Suprapubic skin (tissue), 4 donors: ENCODE data around the gene OR6J1. TPM values are rescaled to one million over a fixed set of nuclear protein-coding genes. Genes with fewer than 3 reads are reported as not detected.
"Not testable (repeated sequence)": the region's sequence is repeated elsewhere in the genome, so short reads cannot be mapped to it uniquely, and the experiment has no call there.

Experiments
- DNase-seq, 2 donors: peaks; one replicate each; pipeline ENCODE4 v3.0.0-alpha.2; 2019; ENCODE audit warnings: low spot score in 2 of 2
- H3K27ac ChIP-seq: fragments of 200-600 bp; sonication (generic); one replicate; pipeline ENCODE4 v1.5.1; 2019
- H3K27me3 ChIP-seq: fragments of 200-600 bp; sonication (generic); one replicate; pipeline ENCODE4 v1.5.1; 2019
- H3K36me3 ChIP-seq: fragments of 200-600 bp; sonication (generic); one replicate; pipeline ENCODE4 v1.5.1; 2019
- H3K4me1 ChIP-seq: fragments of 200-600 bp; sonication (generic); one replicate; pipeline ENCODE4 v1.5.1; 2019
- H3K4me3 ChIP-seq: fragments of 200-600 bp; sonication (generic); one replicate; pipeline ENCODE4 v1.5.1; 2019; ENCODE audit warnings: mild to moderate bottlenecking
- H3K9me3 ChIP-seq: fragments of 200-600 bp; sonication (generic); one replicate; pipeline ENCODE4 v1.5.1; 2019
- EP300 ChIP-seq: sonication (generic); formaldehyde crosslinking; IDR thresholded peaks from one replicate; pipeline ENCODE4 v1.6.1; 2017; ENCODE audit warnings: antibody characterized with exemption
- POLR2A ChIP-seq, 2 donors: fragments of 450-650 bp; IDR thresholded peaks; one replicate each; pipeline ENCODE4 v1.6.1; 2017; ENCODE audit warnings: antibody characterized with exemption in 2 of 2, mild to moderate bottlenecking in 2 of 2, moderate library complexity in 2 of 2
- POLR2AphosphoS5 ChIP-seq, 3 donors: sonication (generic); formaldehyde crosslinking; IDR thresholded peaks; one replicate each; pipeline ENCODE4 v1.6.1; 2017; ENCODE audit warnings: antibody characterized with exemption in 3 of 3
- WGBS: methylation state at CpG from one replicate; pipeline ENCODE4 v1.1.5; 2018; 5-methylcytosine and 5-hydroxymethylcytosine counted together
- total RNA-seq, 4 donors: library from RNA; depleted of rRNA; stranded (reverse); fragments of >200 nt; gene quantifications; one replicate each; pipeline ENCODE4 v1.1.0, GENCODE V29; 2016
- TF ChIP-seq, protein P1 (sequence below), 2 donors: fragments of 200-600 bp in 1 of 2; fragments of 450-650 bp in 1 of 2; sonication (generic) in 1 of 2; IDR thresholded peaks; one replicate each; pipeline ENCODE4 v1.5.1; 2016 to 2019; ENCODE audit warnings: antibody characterized with exemption in 2 of 2, mild to moderate bottlenecking in 1 of 2, moderate library complexity in 1 of 2

OR6J1 gene
- not detected for total RNA-seq

- H3K36me3 ChIP-seq, result no peaks in the 10 kb centered on the region
- no peak within 1 kb of the TSS for H3K4me3 ChIP-seq
- 80% methylated on average over 1 of the region's 1 CpG for WGBS
- no peak for TF ChIP-seq POLR2AphosphoS5 (IDR thresholded peaks at IDR 0.05)
- TF ChIP-seq POLR2A (IDR thresholded peaks at IDR 0.05), result no peak
- TF ChIP-seq, protein P1, sequence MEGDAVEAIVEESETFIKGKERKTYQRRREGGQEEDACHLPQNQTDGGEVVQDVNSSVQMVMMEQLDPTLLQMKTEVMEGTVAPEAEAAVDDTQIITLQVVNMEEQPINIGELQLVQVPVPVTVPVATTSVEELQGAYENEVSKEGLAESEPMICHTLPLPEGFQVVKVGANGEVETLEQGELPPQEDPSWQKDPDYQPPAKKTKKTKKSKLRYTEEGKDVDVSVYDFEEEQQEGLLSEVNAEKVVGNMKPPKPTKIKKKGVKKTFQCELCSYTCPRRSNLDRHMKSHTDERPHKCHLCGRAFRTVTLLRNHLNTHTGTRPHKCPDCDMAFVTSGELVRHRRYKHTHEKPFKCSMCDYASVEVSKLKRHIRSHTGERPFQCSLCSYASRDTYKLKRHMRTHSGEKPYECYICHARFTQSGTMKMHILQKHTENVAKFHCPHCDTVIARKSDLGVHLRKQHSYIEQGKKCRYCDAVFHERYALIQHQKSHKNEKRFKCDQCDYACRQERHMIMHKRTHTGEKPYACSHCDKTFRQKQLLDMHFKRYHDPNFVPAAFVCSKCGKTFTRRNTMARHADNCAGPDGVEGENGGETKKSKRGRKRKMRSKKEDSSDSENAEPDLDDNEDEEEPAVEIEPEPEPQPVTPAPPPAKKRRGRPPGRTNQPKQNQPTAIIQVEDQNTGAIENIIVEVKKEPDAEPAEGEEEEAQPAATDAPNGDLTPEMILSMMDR (IDR thresholded peaks at IDR 0.05), result no peak
- no peak for TF ChIP-seq EP300
- no peak within 1 kb of the TSS for H3K27ac ChIP-seq
- no peak for DNase-seq
- H3K4me1 ChIP-seq, result peaks cover 7% of the 10 kb centered on the region
- no peaks in the 10 kb centered on the region for H3K9me3 ChIP-seq
- no peaks in the 10 kb centered on the region for H3K27me3 ChIP-seq
Observed at GRCh38 chr14:22644305-22644635, at the start of gene OR6J1. Gene OR6J1, minus strand, starts transcription at chr14:22644352. Its CDS starts 9,541 bp downstream, at chr14:22634811.

GRCh38 chr14:22692194-22692593 lies 48.0 kb upstream of the OR6J1 start:
- no peaks in the 10 kb centered on the region for H3K27me3 ChIP-seq
- no peak overlapping the region for H3K4me3 ChIP-seq
- TF ChIP-seq EP300, result no peak
- TF ChIP-seq, protein P1 (IDR thresholded peaks at IDR 0.05), result no peak
- no peak for TF ChIP-seq POLR2A (IDR thresholded peaks at IDR 0.05)
- TF ChIP-seq POLR2AphosphoS5 (IDR thresholded peaks at IDR 0.05), result no peak
- H3K36me3 ChIP-seq, result no peaks in the 10 kb centered on the region
- H3K9me3 ChIP-seq, result peaks cover 5% of the 10 kb centered on the region
- H3K4me1 ChIP-seq, result no peaks in the 10 kb centered on the region
- no peak for DNase-seq
- no peak overlapping the region for H3K27ac ChIP-seq

DNA sequence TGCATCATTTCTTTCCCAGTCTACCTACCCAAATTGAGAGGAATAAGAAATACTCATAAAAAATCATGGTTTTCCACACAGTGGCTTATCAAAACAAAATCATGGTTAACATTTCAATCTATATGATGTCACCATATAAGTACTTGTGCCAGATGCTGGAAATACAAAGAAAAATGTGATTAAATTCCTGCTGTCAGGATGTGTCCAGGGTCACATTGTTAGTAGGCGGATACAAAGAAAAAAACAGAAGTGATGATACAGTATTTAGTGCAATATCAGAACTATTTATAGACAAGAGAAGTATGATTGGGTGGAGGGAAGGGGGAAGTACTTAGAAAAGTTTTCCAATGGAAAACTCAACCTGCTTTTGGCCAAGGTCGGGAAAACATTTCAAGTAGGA lies 47.0 kb upstream of the OR6J1 start:
- no peak overlapping the region for H3K27ac ChIP-seq
- no peaks in the 10 kb centered on the region for H3K27me3 ChIP-seq
- no peak overlapping the region for H3K4me3 ChIP-seq
- TF ChIP-seq, protein P1 (IDR thresholded peaks at IDR 0.05), result no peak
- TF ChIP-seq POLR2AphosphoS5 (IDR thresholded peaks at IDR 0.05) (no peak), POLR2A (IDR thresholded peaks at IDR 0.05) (no peak), EP300 (no peak)
- no peaks in the 10 kb centered on the region for H3K4me1 ChIP-seq
- DNase-seq, result no peak
- peaks cover 5% of the 10 kb centered on the region for H3K9me3 ChIP-seq
- no peaks in the 10 kb centered on the region for H3K36me3 ChIP-seq
- WGBS, result 47% methylated on average over 2 of the region's 2 CpGs

DNA sequence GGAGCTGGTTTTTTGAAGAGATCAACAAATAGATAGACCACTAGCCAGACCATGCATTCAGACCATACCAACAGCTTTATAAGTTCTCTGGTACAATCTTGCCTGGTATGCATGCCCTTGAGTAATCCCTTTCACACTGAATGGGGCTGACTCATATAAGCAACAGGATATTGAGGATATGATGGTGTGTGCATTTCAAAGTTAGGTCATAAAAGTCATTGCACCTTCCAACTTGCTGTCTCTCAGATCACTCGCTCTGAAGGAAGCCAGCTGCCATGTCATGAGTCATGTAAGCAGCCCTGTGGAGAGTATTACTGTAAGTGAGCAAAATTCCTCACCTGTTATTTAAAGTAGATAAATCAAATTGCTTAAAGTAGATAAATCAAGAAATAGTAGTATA lies 45.0 kb upstream of the OR6J1 start:
- H3K36me3 ChIP-seq, result no peaks in the 10 kb centered on the region
- peaks cover 5% of the 10 kb centered on the region for H3K9me3 ChIP-seq
- WGBS, result 33% methylated on average over 1 of the region's 1 CpG
- H3K27me3 ChIP-seq, result peaks cover under 1% of the 10 kb centered on the region
- no peaks in the 10 kb centered on the region for H3K4me1 ChIP-seq
- TF ChIP-seq, protein P1 (IDR thresholded peaks at IDR 0.05), result no peak
- TF ChIP-seq POLR2A (IDR thresholded peaks at IDR 0.05), result no peak
- no peak for TF ChIP-seq EP300
- no peak for TF ChIP-seq POLR2AphosphoS5 (IDR thresholded peaks at IDR 0.05)
- no peak overlapping the region for H3K4me3 ChIP-seq
- H3K27ac ChIP-seq, result no peak overlapping the region
- no peak for DNase-seq

DNA sequence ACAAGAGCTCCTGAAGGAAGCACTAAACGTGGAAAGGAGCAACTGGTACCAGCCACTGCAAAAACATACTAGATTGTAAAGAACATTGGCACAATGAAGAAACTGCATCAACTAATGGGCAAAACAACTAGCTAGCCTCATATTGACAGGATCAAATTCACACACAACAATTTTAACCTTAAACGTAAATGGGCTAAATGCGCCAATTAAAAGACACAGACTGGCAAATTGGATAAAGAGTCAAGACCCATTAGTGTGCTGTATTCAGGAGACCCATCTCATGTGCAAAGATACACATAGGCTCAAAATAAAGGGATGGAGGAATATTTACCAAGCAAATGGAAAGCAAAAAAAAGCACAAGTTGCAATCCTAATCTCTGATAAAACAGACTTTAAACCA lies 43.8 kb upstream of the OR6J1 start:
- 99% methylated on average over 3 of the region's 3 CpGs for WGBS
- DNase-seq, H3K36me3 ChIP-seq, H3K4me3 ChIP-seq, H3K27me3 ChIP-seq, H3K27ac ChIP-seq, H3K9me3 ChIP-seq, H3K4me1 ChIP-seq: not testable (repeated sequence)

GRCh38 chr14:22686176-22686611 lies 42.0 kb upstream of the OR6J1 start:
- not testable (repeated sequence) for H3K4me3 ChIP-seq, H3K27me3 ChIP-seq, H3K9me3 ChIP-seq, DNase-seq, H3K36me3 ChIP-seq, H3K27ac ChIP-seq, H3K4me1 ChIP-seq
- WGBS, result 30% methylated on average over 6 of the region's 6 CpGs
